MCF 10A (cell line): ENCODE results near the gene ARHGAP42. TPM values are rescaled to one million over a fixed set of nuclear protein-coding genes. Genes with fewer than 3 reads are reported as not detected.

Experiments used
- BruUV-seq: library from RNA; stranded (reverse); fragments of 400-500 nt; replicated peaks from 2 replicates; lab custom pipeline; 2021; lab: Mats Ljungman, UMichigan
- CTCF ChIA-PET: fragments of 300-600 bp; sonication (Branson Sonifier 250); formaldehyde crosslinking; extraction: SDS; loops from one replicate; lab custom pipeline; 2021; ENCODE audit warnings: antibody characterized with exemption, inconsistent platforms; lab: Yijun Ruan, JAX
- POLR2A ChIA-PET: fragments of 300-600, 350-650 bp; sonication (Branson Sonifier 250); formaldehyde crosslinking; extraction: SDS; loops from one replicate; lab custom pipeline; 2020; ENCODE audit warnings: antibody characterized with exemption, inconsistent platforms; lab: Yijun Ruan, JAX
- DNase-seq: peaks from one replicate; pipeline ENCODE4 v3.0.0-alpha.2; 2018; ENCODE audit not compliant: unreplicated experiment
- H3K27ac Mint-ChIP-seq: one replicate; pipeline ENCODE4 v1.8.0; 2022; ENCODE audit warnings: mild to moderate bottlenecking, low read depth, mixed read lengths; ENCODE audit not compliant: unreplicated experiment
- H3K27me3 Mint-ChIP-seq: one replicate; pipeline ENCODE4 v1.8.0; 2022; ENCODE audit warnings: mixed read lengths; ENCODE audit not compliant: insufficient read depth, unreplicated experiment
- H3K36me3 Mint-ChIP-seq: one replicate; pipeline ENCODE4 v1.8.0; 2022; ENCODE audit warnings: mild to moderate bottlenecking, moderate library complexity, mixed read lengths; ENCODE audit not compliant: insufficient read depth, unreplicated experiment
- H3K4me1 Mint-ChIP-seq: one replicate; pipeline ENCODE4 v1.8.0; 2022; ENCODE audit warnings: mixed read lengths; ENCODE audit not compliant: insufficient read depth, unreplicated experiment
- H3K4me3 Mint-ChIP-seq: one replicate; pipeline ENCODE4 v1.8.0; 2022; ENCODE audit warnings: mild to moderate bottlenecking, moderate library complexity, mixed read lengths; ENCODE audit not compliant: unreplicated experiment
- H3K9me3 Mint-ChIP-seq: one replicate; pipeline ENCODE4 v1.8.0; 2022; ENCODE audit warnings: mixed read lengths; ENCODE audit not compliant: unreplicated experiment
- intact Hi-C: fragments of 100-400 bp; cut with micrococcal nuclease; formaldehyde crosslinking; loops from 2 replicates; pipeline ENCODE4 v1.14.1; 2022
- total RNA-seq: library from RNA; stranded (reverse); gene quantifications from 2 replicates; pipeline ENCODE4 v1.2.3, GENCODE V29; 2022
- TF ChIP-seq, protein P1 (sequence below): fragments of 200-600 bp; IDR thresholded peaks from one replicate; pipeline ENCODE4 v1.8.0; 2022; ENCODE audit warnings: antibody characterized with exemption, mild to moderate bottlenecking; ENCODE audit not compliant: unreplicated experiment

The ARHGAP42 gene
- total RNA-seq, 1 experiment from 2014 or later = 2.5 TPM

DNA sequence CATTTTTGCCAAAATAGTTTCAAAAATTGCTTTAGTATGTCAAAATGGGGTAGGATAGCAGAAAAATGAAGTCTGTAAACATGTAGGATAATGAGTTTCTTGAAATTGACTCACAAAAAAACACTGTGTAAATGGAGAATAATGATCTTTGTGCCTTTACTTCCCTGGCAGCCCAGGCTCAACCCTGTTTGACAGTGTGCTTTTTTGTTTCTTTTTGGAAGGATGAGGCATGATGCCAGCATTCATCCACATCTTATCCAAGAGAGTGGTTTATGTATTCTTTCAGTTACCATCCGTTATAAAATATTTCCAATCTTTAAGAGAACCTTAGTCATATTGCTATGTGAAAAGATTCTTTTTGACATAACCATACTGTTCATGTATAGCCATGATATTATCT is 70.6 kb downstream of the ARHGAP42 start:
- no peak overlapping the region for H3K4me3 Mint-ChIP-seq
- no TSS peak for BruUV-seq
- TF ChIP-seq, protein P1, sequence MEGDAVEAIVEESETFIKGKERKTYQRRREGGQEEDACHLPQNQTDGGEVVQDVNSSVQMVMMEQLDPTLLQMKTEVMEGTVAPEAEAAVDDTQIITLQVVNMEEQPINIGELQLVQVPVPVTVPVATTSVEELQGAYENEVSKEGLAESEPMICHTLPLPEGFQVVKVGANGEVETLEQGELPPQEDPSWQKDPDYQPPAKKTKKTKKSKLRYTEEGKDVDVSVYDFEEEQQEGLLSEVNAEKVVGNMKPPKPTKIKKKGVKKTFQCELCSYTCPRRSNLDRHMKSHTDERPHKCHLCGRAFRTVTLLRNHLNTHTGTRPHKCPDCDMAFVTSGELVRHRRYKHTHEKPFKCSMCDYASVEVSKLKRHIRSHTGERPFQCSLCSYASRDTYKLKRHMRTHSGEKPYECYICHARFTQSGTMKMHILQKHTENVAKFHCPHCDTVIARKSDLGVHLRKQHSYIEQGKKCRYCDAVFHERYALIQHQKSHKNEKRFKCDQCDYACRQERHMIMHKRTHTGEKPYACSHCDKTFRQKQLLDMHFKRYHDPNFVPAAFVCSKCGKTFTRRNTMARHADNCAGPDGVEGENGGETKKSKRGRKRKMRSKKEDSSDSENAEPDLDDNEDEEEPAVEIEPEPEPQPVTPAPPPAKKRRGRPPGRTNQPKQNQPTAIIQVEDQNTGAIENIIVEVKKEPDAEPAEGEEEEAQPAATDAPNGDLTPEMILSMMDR = no peak
- peaks cover 11% of the 10 kb centered on the region for H3K4me1 Mint-ChIP-seq
- intact Hi-C loops = no loop called here
- ChIA-PET POLR2A (no interaction called here), CTCF (no interaction called here)
- H3K36me3 Mint-ChIP-seq = no peaks in the 10 kb centered on the region
- DNase-seq = no peak
- H3K27ac Mint-ChIP-seq = no peak overlapping the region
- H3K9me3 Mint-ChIP-seq = no peaks in the 10 kb centered on the region
- H3K27me3 Mint-ChIP-seq = no peaks in the 10 kb centered on the region

DNA sequence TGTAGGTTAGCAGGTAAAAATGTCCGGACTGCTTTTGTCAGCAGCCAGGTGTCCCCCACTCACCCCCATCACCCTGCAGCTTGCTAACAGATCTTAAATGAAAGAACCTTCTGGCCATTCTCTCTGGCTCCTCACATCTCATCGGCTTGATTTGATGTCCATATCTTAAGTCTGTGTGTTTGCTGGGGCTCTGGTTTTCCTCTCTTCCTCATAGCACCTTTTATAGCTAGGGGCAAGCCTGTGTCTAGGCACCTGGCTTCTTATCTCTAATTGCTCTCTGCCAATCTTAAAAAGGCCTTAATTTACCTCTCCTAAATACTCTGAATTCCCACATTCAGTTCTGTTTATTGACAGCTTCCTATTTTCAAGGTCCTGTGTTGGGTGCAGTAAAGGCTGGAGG is 72.0 kb downstream of the ARHGAP42 start:
- TF ChIP-seq, protein P1 = no peak
- no peak for DNase-seq
- ChIA-PET POLR2A (interaction anchor here (0.7 kb wide), 1 partner anchor 409 kb away, joined by 3 read pairs; no protein-coding TSS in a partner anchor), CTCF (interaction anchor here (0.6 to 0.7 kb wide), 2 partner anchors 16 to 898 kb away, joined by 3 read pairs; no protein-coding TSS in a partner anchor)
- no peaks in the 10 kb centered on the region for H3K9me3 Mint-ChIP-seq
- H3K36me3 Mint-ChIP-seq = no peaks in the 10 kb centered on the region
- no TSS peak for BruUV-seq
- intact Hi-C loops = no loop called here
- no peaks in the 10 kb centered on the region for H3K27me3 Mint-ChIP-seq
- H3K4me1 Mint-ChIP-seq = no peaks in the 10 kb centered on the region
- no peak overlapping the region for H3K4me3 Mint-ChIP-seq
- no peak overlapping the region for H3K27ac Mint-ChIP-seq

DNA sequence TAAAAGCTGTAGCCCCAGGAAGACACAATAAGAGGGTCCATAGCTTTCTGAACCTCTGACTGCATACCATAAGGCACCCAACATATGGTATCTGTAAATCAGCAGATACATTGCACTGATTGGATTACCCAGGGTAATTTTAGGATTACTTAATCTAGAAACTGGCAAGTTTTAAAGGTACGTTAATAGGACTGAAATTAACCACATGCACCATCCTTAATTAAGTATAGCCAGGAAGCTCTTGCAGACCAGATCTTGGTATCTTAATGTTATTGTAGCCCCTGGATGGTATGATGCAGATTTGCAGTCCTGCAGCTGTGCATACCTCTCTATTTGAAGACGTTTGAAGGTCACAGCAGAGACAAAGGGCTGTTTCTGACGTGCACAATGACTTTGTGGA is 72.8 kb downstream of the ARHGAP42 start:
- ChIA-PET POLR2A (no interaction called here), CTCF (interaction anchor here (0.6 kb wide), 1 partner anchor 898 kb away, joined by 3 read pairs; no protein-coding TSS in a partner anchor)
- Mint-ChIP-seq H3K4me1 (no peaks in the 10 kb centered on the region), H3K36me3 (no peaks in the 10 kb centered on the region), H3K27ac (no peak overlapping the region), H3K27me3 (no peaks in the 10 kb centered on the region), H3K4me3 (no peak overlapping the region), H3K9me3 (no peaks in the 10 kb centered on the region)
- intact Hi-C loops = no loop called here
- DNase-seq = no peak
- TF ChIP-seq, protein P1 = no peak
- BruUV-seq = no TSS peak

DNA sequence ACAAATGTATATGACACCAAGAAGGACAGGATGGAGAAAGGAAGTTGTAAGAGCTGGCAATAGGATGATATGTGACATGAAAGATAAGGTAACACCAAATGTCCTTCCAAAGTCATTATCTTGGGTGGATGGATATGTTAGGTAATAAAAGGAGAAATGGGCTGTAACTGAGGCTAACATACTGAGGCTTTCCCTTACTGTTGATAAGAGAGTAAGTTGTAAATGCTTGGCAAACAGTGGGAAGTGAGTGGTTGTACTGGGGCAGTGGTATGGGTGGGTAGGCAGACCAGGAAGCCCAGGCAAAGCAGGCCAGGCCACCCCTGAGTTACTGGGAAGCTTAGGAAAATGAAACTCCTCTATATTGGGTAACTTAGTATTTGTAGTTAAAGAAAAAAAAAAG is 73.7 kb downstream of the ARHGAP42 start:
- no peaks in the 10 kb centered on the region for H3K4me1 Mint-ChIP-seq
- intact Hi-C loops = no loop called here
- POLR2A ChIA-PET = no interaction called here
- CTCF ChIA-PET = no interaction called here
- DNase-seq = no peak
- no peaks in the 10 kb centered on the region for H3K36me3 Mint-ChIP-seq
- H3K27ac Mint-ChIP-seq = no peak overlapping the region
- no TSS peak for BruUV-seq
- no peak overlapping the region for H3K4me3 Mint-ChIP-seq
- TF ChIP-seq, protein P1 = no peak
- no peaks in the 10 kb centered on the region for H3K27me3 Mint-ChIP-seq
- H3K9me3 Mint-ChIP-seq = no peaks in the 10 kb centered on the region
